HEK293 (cell line): Measurements from ENCODE around the gene MTFR1L.

Experiments
- CTCF ChIA-PET: fragments of 350-600 bp; formaldehyde crosslinking; extraction: SDS; loops from one replicate; lab custom pipeline; 2021; ENCODE audit warnings: antibody characterized with exemption; lab: Yijun Ruan, JAX
- POLR2A ChIA-PET: fragments of 300-600 bp; formaldehyde crosslinking; extraction: SDS; loops from one replicate; lab custom pipeline; 2020; ENCODE audit warnings: antibody characterized with exemption, inconsistent platforms; lab: Yijun Ruan, JAX
- H3K27ac ChIP-seq: fragments of 200-500 bp; sonication (Bioruptor generic); 2 replicates; pipeline ENCODE4 v1.5.1; 2014; ENCODE audit warnings: low read depth, low read length, control low read depth, inconsistent platforms; ENCODE audit errors: extremely low read depth
- H3K36me3 ChIP-seq, 2 experiments: fragments of 200-500 bp in 1 of 2; sonication (Bioruptor generic) in 1 of 2; 1 replicate in 1 of 2; 2 replicates in 1 of 2; pipeline ENCODE4 v1.5.1; 2014 to 2017; ENCODE audit warnings: inconsistent platforms in 2 of 2, low read length in 2 of 2; ENCODE audit not compliant: control insufficient read depth in 2 of 2, insufficient read depth in 1 of 2
- H3K4me1 ChIP-seq: fragments of 200-500 bp; sonication (Bioruptor generic); 2 replicates; pipeline ENCODE4 v1.5.1; 2014; ENCODE audit warnings: mild to moderate bottlenecking, low read length, inconsistent platforms; ENCODE audit not compliant: control insufficient read depth, insufficient read depth
- H3K4me3 ChIP-seq: 2 replicates; pipeline ENCODE4 v1.5.1; 2011; ENCODE audit warnings: low read depth, mild to moderate bottlenecking, control low read depth, low read length, moderate library complexity
- H3K9me3 ChIP-seq: fragments of 200-500 bp; sonication (Bioruptor generic); 2 replicates; pipeline ENCODE4 v1.5.1; 2014; ENCODE audit warnings: low read depth, low read length, inconsistent platforms; ENCODE audit not compliant: control insufficient read depth, insufficient read depth
- GFI1B ChIP-seq: fragments of 450-650 bp; formaldehyde crosslinking; IDR thresholded peaks from 2 replicates; pipeline ENCODE4 v1.5.1; 2016; ENCODE audit warnings: missing biosample characterization, missing genetic modification characterization
- GLI2 ChIP-seq: fragments of 450-650 bp; formaldehyde crosslinking; IDR thresholded peaks from 2 replicates; pipeline ENCODE4; 2017; ENCODE audit warnings: missing biosample characterization, missing genetic modification characterization, low read depth, borderline replicate concordance
- GLI4 ChIP-seq: fragments of 450-650 bp; formaldehyde crosslinking; IDR thresholded peaks from 2 replicates; pipeline ENCODE4 v1.5.1; 2016; ENCODE audit warnings: missing biosample characterization, missing genetic modification characterization
- REPIN1 ChIP-seq: fragments of 450-650 bp; formaldehyde crosslinking; IDR thresholded peaks from 2 replicates; pipeline ENCODE4 v1.5.1; 2017; ENCODE audit warnings: missing biosample characterization, missing genetic modification characterization, low read depth
- YY2 ChIP-seq: fragments of 450-650 bp; formaldehyde crosslinking; IDR thresholded peaks from 2 replicates; pipeline ENCODE4 v1.5.1; 2016; ENCODE audit warnings: missing biosample characterization, missing genetic modification characterization
- ZFP3 ChIP-seq: fragments of 450-650 bp; formaldehyde crosslinking; IDR thresholded peaks from 2 replicates; pipeline ENCODE4 v1.5.1; 2016; ENCODE audit warnings: low read depth, missing biosample characterization, missing genetic modification characterization
- ZNF132 ChIP-seq: fragments of 450-650 bp; formaldehyde crosslinking; IDR thresholded peaks from 2 replicates; pipeline ENCODE4 v1.5.1; 2017; ENCODE audit warnings: missing biosample characterization, missing genetic modification characterization, borderline replicate concordance
- ZNF211 ChIP-seq: fragments of 450-650 bp; formaldehyde crosslinking; IDR thresholded peaks from 2 replicates; pipeline ENCODE4 v1.5.1; 2016; ENCODE audit warnings: low read depth, missing biosample characterization, missing genetic modification characterization
- ZNF214 ChIP-seq: fragments of 450-650 bp; formaldehyde crosslinking; IDR thresholded peaks from 2 replicates; pipeline ENCODE4 v1.5.1; 2017; ENCODE audit warnings: missing biosample characterization, mild to moderate bottlenecking, missing genetic modification characterization, borderline replicate concordance
- ZNF221 ChIP-seq: fragments of 450-650 bp; formaldehyde crosslinking; IDR thresholded peaks from 2 replicates; pipeline ENCODE4 v1.5.1; 2017; ENCODE audit warnings: missing biosample characterization, missing genetic modification characterization, borderline replicate concordance
- ZNF292 ChIP-seq: fragments of 450-650 bp; formaldehyde crosslinking; IDR thresholded peaks from 2 replicates; pipeline ENCODE4 v1.5.1; 2016; ENCODE audit warnings: low read depth, missing biosample characterization, missing genetic modification characterization, borderline replicate concordance
- ZNF510 ChIP-seq: fragments of 450-650 bp; formaldehyde crosslinking; IDR thresholded peaks from 2 replicates; pipeline ENCODE4 v1.5.1; 2018; ENCODE audit warnings: mild to moderate bottlenecking, missing genetic modification characterization, missing biosample characterization; ENCODE audit not compliant: insufficient replicate concordance
- ZNF571 ChIP-seq: fragments of 450-650 bp; formaldehyde crosslinking; IDR thresholded peaks from 2 replicates; pipeline ENCODE4 v1.5.0; 2017; ENCODE audit warnings: missing biosample characterization, missing genetic modification characterization
- ZNF621 ChIP-seq: fragments of 450-650 bp; formaldehyde crosslinking; IDR thresholded peaks from 2 replicates; pipeline ENCODE4 v1.5.1; 2017; ENCODE audit warnings: missing biosample characterization, missing genetic modification characterization
- ZNF664 ChIP-seq: fragments of 450-650 bp; formaldehyde crosslinking; IDR thresholded peaks from 2 replicates; pipeline ENCODE4 v1.5.1; 2016; ENCODE audit warnings: missing biosample characterization, missing genetic modification characterization
- ZNF777 ChIP-seq: fragments of 450-650 bp; formaldehyde crosslinking; IDR thresholded peaks from 2 replicates; pipeline ENCODE4 v1.5.1; 2017; ENCODE audit warnings: missing biosample characterization, missing genetic modification characterization, borderline replicate concordance
- ZNF785 ChIP-seq: fragments of 450-650 bp; formaldehyde crosslinking; IDR thresholded peaks from 2 replicates; pipeline ENCODE4 v1.5.1; 2016; ENCODE audit warnings: missing biosample characterization, missing genetic modification characterization
- ZNF792 ChIP-seq: fragments of 450-650 bp; formaldehyde crosslinking; IDR thresholded peaks from 2 replicates; pipeline ENCODE4 v1.5.1; 2016; ENCODE audit warnings: missing biosample characterization, missing genetic modification characterization
- ZSCAN30 ChIP-seq: fragments of 450-650 bp; IDR thresholded peaks from 2 replicates; pipeline ENCODE4 v1.5.1; 2018; ENCODE audit warnings: missing biosample characterization, mild to moderate bottlenecking, missing genetic modification characterization, moderate library complexity
- TF ChIP-seq, protein P1 (sequence below): fragments of 450-650 bp; formaldehyde crosslinking; IDR thresholded peaks from 2 replicates; pipeline ENCODE4 v1.5.1; 2016; ENCODE audit warnings: missing biosample characterization, missing genetic modification characterization
- TF ChIP-seq, protein P2 (sequence below): fragments of 450-650 bp; formaldehyde crosslinking; IDR thresholded peaks from 2 replicates; pipeline ENCODE4 v1.5.1; 2016; ENCODE audit warnings: missing biosample characterization, missing genetic modification characterization
- TF ChIP-seq, protein P3 (sequence below): fragments of 450-650 bp; formaldehyde crosslinking; IDR thresholded peaks from 2 replicates; pipeline ENCODE4 v1.5.1; 2016; ENCODE audit warnings: missing biosample characterization, missing genetic modification characterization
- TF ChIP-seq, protein P4 (sequence below): fragments of 450-650 bp; formaldehyde crosslinking; IDR thresholded peaks from 2 replicates; pipeline ENCODE4 v1.5.1; 2016; ENCODE audit warnings: missing biosample characterization, missing genetic modification characterization
- TF ChIP-seq, protein P5 (sequence below): fragments of 450-650 bp; formaldehyde crosslinking; IDR thresholded peaks from 2 replicates; pipeline ENCODE4 v1.5.1; 2016; ENCODE audit warnings: missing biosample characterization, missing genetic modification characterization
- TF ChIP-seq, protein P6 (sequence below): fragments of 450-650 bp; formaldehyde crosslinking; IDR thresholded peaks from 2 replicates; pipeline ENCODE4 v1.5.1; 2017; ENCODE audit warnings: missing biosample characterization, missing genetic modification characterization
- TF ChIP-seq, protein P7 (sequence below): sonication (generic); formaldehyde crosslinking; IDR thresholded peaks from 2 replicates; pipeline ENCODE4 v1.8.1; 2022; ENCODE audit warnings: mild to moderate bottlenecking, moderate library complexity, missing genetic modification reagents

MTFR1L gene

DNA sequence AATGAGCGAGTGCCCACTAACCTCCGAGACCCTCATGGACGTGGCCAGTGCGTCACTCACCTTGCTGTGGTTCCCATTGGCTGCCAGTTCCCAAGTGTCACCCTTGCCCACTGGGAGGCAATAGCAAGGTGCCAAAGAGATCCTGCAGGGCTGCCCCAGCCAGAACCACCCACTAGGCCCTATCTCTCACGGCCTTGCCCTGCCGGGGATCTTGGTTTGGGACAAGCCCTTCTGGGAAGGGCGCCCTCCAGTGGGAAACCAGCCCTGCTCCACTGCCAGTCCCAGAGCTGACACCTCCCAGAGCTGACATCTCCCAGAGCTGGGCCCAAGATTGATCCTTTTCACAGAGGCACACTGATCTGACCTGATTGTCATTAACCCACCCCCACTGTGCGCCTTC, 21.8 kb upstream of the MTFR1L start:
- Histone ChIP-seq H3K9me3 (no peaks in the 10 kb centered on the region), H3K36me3 (peaks cover 0 to 11% of the 10 kb centered on the region in 2 experiments; a peak in 2 of 3 replicates), H3K4me1 (peaks cover 2% of the 10 kb centered on the region; the same call in 1 of the 2 replicates), H3K27ac (no peak overlapping the region), H3K4me3 (no peak overlapping the region)
- POLR2A ChIA-PET = interaction anchor here (1.0 kb wide), 1 partner anchor 550 kb away, joined by 3 read pairs; the partner anchor contains the start of gene RSRP1
- CTCF ChIA-PET = interaction anchor here (0.6 to 3.4 kb wide), 41 partner anchors 8 to 1033 kb away, joined by 3 to 32 read pairs (median 4); partner anchors contain the start of genes MTFR1L and SYF2
- TF ChIP-seq ZNF777 (tag by site-specific recombination) (no peak), GLI2 (no peak), ZNF621 (tag by site-specific recombination) (no peak), GLI4 (no peak), YY2 (tag by site-specific recombination) (no peak), ZNF214 (tag by site-specific recombination) (no peak), ZNF211 (tag by site-specific recombination) (no peak), ZNF221 (tag by site-specific recombination) (no peak), ZNF785 (tag by site-specific recombination) (no peak), REPIN1 (tag by site-specific recombination) (no peak), ZNF510 (tag by site-specific recombination) (no peak), ZNF571 (tag by site-specific recombination) (no peak), ZNF292 (tag by site-specific recombination) (no peak), GFI1B (tag by site-specific recombination) (no peak), ZFP3 (tag by site-specific recombination) (no peak), ZNF664 (tag by site-specific recombination) (no peak), ZNF132 (tag by site-specific recombination) (no peak), ZSCAN30 (tag by site-specific recombination) (0 out of 2 replicates have a peak, but pooled peaks have one; percentile 18), ZNF792 (tag by site-specific recombination) (no peak)
- TF ChIP-seq, protein P1, sequence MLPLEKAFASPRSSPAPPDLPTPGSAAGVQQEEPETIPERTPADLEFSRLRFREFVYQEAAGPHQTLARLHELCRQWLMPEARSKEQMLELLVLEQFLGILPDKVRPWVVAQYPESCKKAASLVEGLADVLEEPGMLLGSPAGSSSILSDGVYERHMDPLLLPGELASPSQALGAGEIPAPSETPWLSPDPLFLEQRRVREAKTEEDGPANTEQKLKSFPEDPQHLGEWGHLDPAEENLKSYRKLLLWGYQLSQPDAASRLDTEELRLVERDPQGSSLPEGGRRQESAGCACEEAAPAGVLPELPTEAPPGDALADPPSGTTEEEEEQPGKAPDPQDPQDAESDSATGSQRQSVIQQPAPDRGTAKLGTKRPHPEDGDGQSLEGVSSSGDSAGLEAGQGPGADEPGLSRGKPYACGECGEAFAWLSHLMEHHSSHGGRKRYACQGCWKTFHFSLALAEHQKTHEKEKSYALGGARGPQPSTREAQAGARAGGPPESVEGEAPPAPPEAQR (tag by site-specific recombination) = no peak
- TF ChIP-seq, protein P2, sequence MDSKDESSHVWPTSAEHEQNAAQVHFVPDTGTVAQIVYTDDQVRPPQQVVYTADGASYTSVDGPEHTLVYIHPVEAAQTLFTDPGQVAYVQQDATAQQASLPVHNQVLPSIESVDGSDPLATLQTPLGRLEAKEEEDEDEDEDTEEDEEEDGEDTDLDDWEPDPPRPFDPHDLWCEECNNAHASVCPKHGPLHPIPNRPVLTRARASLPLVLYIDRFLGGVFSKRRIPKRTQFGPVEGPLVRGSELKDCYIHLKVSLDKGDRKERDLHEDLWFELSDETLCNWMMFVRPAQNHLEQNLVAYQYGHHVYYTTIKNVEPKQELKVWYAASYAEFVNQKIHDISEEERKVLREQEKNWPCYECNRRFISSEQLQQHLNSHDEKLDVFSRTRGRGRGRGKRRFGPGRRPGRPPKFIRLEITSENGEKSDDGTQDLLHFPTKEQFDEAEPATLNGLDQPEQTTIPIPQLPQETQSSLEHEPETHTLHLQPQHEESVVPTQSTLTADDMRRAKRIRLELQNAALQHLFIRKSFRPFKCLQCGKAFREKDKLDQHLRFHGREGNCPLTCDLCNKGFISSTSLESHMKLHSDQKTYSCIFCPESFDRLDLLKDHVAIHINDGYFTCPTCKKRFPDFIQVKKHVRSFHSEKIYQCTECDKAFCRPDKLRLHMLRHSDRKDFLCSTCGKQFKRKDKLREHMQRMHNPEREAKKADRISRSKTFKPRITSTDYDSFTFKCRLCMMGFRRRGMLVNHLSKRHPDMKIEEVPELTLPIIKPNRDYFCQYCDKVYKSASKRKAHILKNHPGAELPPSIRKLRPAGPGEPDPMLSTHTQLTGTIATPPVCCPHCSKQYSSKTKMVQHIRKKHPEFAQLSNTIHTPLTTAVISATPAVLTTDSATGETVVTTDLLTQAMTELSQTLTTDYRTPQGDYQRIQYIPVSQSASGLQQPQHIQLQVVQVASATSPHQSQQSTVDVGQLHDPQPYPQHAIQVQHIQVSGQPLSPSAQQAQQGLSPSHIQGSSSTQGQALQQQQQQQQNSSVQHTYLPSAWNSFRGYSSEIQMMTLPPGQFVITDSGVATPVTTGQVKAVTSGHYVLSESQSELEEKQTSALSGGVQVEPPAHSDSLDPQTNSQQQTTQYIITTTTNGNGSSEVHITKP (tag by site-specific recombination) = no peak
- TF ChIP-seq, protein P3, sequence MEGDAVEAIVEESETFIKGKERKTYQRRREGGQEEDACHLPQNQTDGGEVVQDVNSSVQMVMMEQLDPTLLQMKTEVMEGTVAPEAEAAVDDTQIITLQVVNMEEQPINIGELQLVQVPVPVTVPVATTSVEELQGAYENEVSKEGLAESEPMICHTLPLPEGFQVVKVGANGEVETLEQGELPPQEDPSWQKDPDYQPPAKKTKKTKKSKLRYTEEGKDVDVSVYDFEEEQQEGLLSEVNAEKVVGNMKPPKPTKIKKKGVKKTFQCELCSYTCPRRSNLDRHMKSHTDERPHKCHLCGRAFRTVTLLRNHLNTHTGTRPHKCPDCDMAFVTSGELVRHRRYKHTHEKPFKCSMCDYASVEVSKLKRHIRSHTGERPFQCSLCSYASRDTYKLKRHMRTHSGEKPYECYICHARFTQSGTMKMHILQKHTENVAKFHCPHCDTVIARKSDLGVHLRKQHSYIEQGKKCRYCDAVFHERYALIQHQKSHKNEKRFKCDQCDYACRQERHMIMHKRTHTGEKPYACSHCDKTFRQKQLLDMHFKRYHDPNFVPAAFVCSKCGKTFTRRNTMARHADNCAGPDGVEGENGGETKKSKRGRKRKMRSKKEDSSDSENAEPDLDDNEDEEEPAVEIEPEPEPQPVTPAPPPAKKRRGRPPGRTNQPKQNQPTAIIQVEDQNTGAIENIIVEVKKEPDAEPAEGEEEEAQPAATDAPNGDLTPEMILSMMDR (tag by site-specific recombination) = peak; percentile 71
- TF ChIP-seq, protein P4, sequence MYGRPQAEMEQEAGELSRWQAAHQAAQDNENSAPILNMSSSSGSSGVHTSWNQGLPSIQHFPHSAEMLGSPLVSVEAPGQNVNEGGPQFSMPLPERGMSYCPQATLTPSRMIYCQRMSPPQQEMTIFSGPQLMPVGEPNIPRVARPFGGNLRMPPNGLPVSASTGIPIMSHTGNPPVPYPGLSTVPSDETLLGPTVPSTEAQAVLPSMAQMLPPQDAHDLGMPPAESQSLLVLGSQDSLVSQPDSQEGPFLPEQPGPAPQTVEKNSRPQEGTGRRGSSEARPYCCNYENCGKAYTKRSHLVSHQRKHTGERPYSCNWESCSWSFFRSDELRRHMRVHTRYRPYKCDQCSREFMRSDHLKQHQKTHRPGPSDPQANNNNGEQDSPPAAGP = no peak
- TF ChIP-seq, protein P5, sequence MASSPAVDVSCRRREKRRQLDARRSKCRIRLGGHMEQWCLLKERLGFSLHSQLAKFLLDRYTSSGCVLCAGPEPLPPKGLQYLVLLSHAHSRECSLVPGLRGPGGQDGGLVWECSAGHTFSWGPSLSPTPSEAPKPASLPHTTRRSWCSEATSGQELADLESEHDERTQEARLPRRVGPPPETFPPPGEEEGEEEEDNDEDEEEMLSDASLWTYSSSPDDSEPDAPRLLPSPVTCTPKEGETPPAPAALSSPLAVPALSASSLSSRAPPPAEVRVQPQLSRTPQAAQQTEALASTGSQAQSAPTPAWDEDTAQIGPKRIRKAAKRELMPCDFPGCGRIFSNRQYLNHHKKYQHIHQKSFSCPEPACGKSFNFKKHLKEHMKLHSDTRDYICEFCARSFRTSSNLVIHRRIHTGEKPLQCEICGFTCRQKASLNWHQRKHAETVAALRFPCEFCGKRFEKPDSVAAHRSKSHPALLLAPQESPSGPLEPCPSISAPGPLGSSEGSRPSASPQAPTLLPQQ = no peak
- TF ChIP-seq, protein P6, sequence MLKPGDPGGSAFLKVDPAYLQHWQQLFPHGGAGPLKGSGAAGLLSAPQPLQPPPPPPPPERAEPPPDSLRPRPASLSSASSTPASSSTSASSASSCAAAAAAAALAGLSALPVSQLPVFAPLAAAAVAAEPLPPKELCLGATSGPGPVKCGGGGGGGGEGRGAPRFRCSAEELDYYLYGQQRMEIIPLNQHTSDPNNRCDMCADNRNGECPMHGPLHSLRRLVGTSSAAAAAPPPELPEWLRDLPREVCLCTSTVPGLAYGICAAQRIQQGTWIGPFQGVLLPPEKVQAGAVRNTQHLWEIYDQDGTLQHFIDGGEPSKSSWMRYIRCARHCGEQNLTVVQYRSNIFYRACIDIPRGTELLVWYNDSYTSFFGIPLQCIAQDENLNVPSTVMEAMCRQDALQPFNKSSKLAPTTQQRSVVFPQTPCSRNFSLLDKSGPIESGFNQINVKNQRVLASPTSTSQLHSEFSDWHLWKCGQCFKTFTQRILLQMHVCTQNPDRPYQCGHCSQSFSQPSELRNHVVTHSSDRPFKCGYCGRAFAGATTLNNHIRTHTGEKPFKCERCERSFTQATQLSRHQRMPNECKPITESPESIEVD (tag by site-specific recombination) = no peak
- TF ChIP-seq, protein P7, sequence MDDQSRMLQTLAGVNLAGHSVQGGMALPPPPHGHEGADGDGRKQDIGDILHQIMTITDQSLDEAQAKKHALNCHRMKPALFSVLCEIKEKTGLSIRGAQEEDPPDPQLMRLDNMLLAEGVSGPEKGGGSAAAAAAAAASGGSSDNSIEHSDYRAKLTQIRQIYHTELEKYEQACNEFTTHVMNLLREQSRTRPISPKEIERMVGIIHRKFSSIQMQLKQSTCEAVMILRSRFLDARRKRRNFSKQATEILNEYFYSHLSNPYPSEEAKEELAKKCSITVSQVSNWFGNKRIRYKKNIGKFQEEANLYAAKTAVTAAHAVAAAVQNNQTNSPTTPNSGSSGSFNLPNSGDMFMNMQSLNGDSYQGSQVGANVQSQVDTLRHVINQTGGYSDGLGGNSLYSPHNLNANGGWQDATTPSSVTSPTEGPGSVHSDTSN (CRISPR knock-in tag) = no peak
